ENCODE results near the gene STK38L. TPM values are rescaled to one million over a fixed set of nuclear protein-coding genes. Genes with fewer than 3 reads are reported as not detected.

Gene STK38L
- total and polyA plus RNA-seq, 2 of the 8 experiments (the other 6 are each of a cell fraction or from before 2014, with no cell fraction given) = 8.1 to 63.6 TPM

Other genes with a start within 250 kb of the STK38L start
- 57.6 and 57.9 TPM in 2 replicates for gene TM7SF3, start 229.9 kb upstream of the STK38L start, total RNA-seq (2021; fragmentation: NEBNext Ultra II Directional; extraction: Animal tissue kit (Norgen Biotek cat#: 25700))
- 61.3 and 77.2 TPM in 2 replicates for gene TM7SF3, start 229.9 kb upstream of the STK38L start, polyA plus RNA-seq (2011; rRNA removed)
- 72.9 and 76.2 TPM in 2 replicates for gene MED21, start 221.7 kb upstream of the STK38L start, total RNA-seq (2021; fragmentation: NEBNext Ultra II Directional; extraction: Animal tissue kit (Norgen Biotek cat#: 25700))
- gene MED21, start 221.7 kb upstream of the STK38L start, polyA plus RNA-seq (2011; rRNA removed) = 12.6 and 24.5 TPM in 2 replicates
- not detected in 2 replicates for gene C12orf71, start 161.7 kb upstream of the STK38L start, total RNA-seq (2021; fragmentation: NEBNext Ultra II Directional; extraction: Animal tissue kit (Norgen Biotek cat#: 25700))
- not detected in 2 replicates for gene C12orf71, start 161.7 kb upstream of the STK38L start, polyA plus RNA-seq (2011; rRNA removed)
- 20.6 and 22.8 TPM in 2 replicates for gene BMAL2, start 88.5 kb downstream of the STK38L start, total RNA-seq (2021; fragmentation: NEBNext Ultra II Directional; extraction: Animal tissue kit (Norgen Biotek cat#: 25700))
- 1.8 and 3.2 TPM in 2 replicates for gene BMAL2, start 88.5 kb downstream of the STK38L start, polyA plus RNA-seq (2011; rRNA removed)
- 0.73 and 0.80 TPM in 2 replicates for gene SMCO2, start 202.4 kb downstream of the STK38L start, total RNA-seq (2021; fragmentation: NEBNext Ultra II Directional; extraction: Animal tissue kit (Norgen Biotek cat#: 25700))
- 0.11 and 0.24 TPM in 2 replicates for gene SMCO2, start 202.4 kb downstream of the STK38L start, polyA plus RNA-seq (2011; rRNA removed)

Data from H1 (cell line).